PC-3 (cell line): ENCODE results near the gene TBC1D30. TPM values are rescaled to one million over a fixed set of nuclear protein-coding genes. Genes with fewer than 3 reads are reported as not detected.
A peak's percentile ranks its signal among the peaks of the same experiment; 100 is the strongest.

Source experiments
- ATAC-seq: fragments of 200-7000 bp; cut with Tn5 transposase; 2 replicates; pipeline ENCODE4 v1.9.1; 2020; ENCODE audit warnings: mild to moderate bottlenecking, moderate library complexity
- BruUV-seq: library from RNA; stranded (reverse); fragments of 400-500 nt; replicated peaks from 2 replicates; lab custom pipeline; 2021; lab: Mats Ljungman, UMichigan
- CTCF ChIA-PET: fragments of 300-600 bp; sonication (Branson Sonifier 250); formaldehyde crosslinking; loops from one replicate; lab custom pipeline; 2022; ENCODE audit warnings: antibody characterized with exemption; lab: Charles Lee
- POLR2A ChIA-PET: fragments of 300-600 bp; sonication (Branson Sonifier 250); formaldehyde crosslinking; loops from one replicate; lab custom pipeline; 2022; ENCODE audit warnings: antibody characterized with exemption; ENCODE audit not compliant: unreplicated experiment; lab: Charles Lee
- DNase-seq: peaks from one replicate; pipeline ENCODE4 v3.0.0-alpha.2; 2015
- H2AFZ ChIP-seq: fragments of 300-600 bp; sonication (generic); 2 replicates; pipeline ENCODE4 v1.6.0; 2016; ENCODE audit warnings: antibody characterized with exemption, low read length
- H3F3A ChIP-seq: fragments of 300-600 bp; sonication (generic); one replicate; pipeline ENCODE4 v1.6.0; 2017; ENCODE audit warnings: antibody characterized with exemption, low read length, control low read depth, mild to moderate bottlenecking; ENCODE audit not compliant: unreplicated experiment
- H3K27ac ChIP-seq: fragments of 300-600 bp; sonication (generic); 2 replicates; pipeline ENCODE4 v1.5.1; 2016; ENCODE audit warnings: mild to moderate bottlenecking, low read length
- H3K27me3 ChIP-seq: fragments of 300-600 bp; sonication (generic); 2 replicates; pipeline ENCODE4 v1.6.1; 2016; ENCODE audit warnings: low read length, mixed read lengths
- H3K36me3 ChIP-seq: fragments of 300-600 bp; sonication (generic); 2 replicates; pipeline ENCODE4 v1.6.1; 2016; ENCODE audit warnings: low read depth, mixed run types, low read length, mixed read lengths
- H3K4me1 ChIP-seq: fragments of 300-600 bp; sonication (generic); 2 replicates; pipeline ENCODE4 v1.5.1; 2016; ENCODE audit warnings: low read length; ENCODE audit not compliant: insufficient read depth
- H3K4me2 ChIP-seq: fragments of 300-600 bp; sonication (generic); 2 replicates; pipeline ENCODE4 v1.6.0; 2016; ENCODE audit warnings: low read length
- H3K4me3 ChIP-seq: fragments of 300-600 bp; sonication (generic); 2 replicates; pipeline ENCODE4 v1.5.1; 2016; ENCODE audit warnings: mild to moderate bottlenecking, low read length, mixed read lengths
- H3K79me2 ChIP-seq: fragments of 300-600 bp; sonication (generic); 2 replicates; pipeline ENCODE4 v1.6.1; 2017; ENCODE audit warnings: low read length, mixed read lengths
- H3K9ac ChIP-seq: fragments of 300-600 bp; sonication (generic); 2 replicates; pipeline ENCODE4 v1.6.0; 2016; ENCODE audit warnings: mild to moderate bottlenecking, low read length
- H3K9me2 ChIP-seq: fragments of 300-600 bp; sonication (generic); replicated peaks from 2 replicates; pipeline ENCODE4 v1.6.1; 2016; ENCODE audit warnings: mixed run types, low read length, mixed read lengths
- H3K9me3 ChIP-seq: fragments of 300-600 bp; sonication (generic); 2 replicates; pipeline ENCODE4 v1.6.1; 2016; ENCODE audit warnings: low read length, mixed read lengths
- H4K20me1 ChIP-seq: fragments of 300-600 bp; sonication (generic); 2 replicates; pipeline ENCODE4 v1.6.1; 2016; ENCODE audit warnings: low read length, mixed read lengths
- CTCF ChIP-seq: fragments of 300-600 bp; sonication (generic); conservative IDR thresholded peaks from 2 replicates; pipeline ENCODE4 v1.5.1; 2017; ENCODE audit warnings: antibody characterized with exemption, low read depth, mild to moderate bottlenecking, low read length
- EZH2 ChIP-seq: fragments of 300-600 bp; sonication (generic); IDR thresholded peaks from one replicate; pipeline ENCODE4 v1.6.1; 2017; ENCODE audit warnings: antibody characterized with exemption, mild to moderate bottlenecking, low read length; ENCODE audit not compliant: unreplicated experiment
- EZH2phosphoT487 ChIP-seq: fragments of 300-600 bp; sonication (generic); IDR thresholded peaks from 2 replicates; pipeline ENCODE4 v1.6.1; 2018; ENCODE audit warnings: mild to moderate bottlenecking, antibody characterized with exemption, low read length, borderline replicate concordance
- intact Hi-C: fragments of 100-400 bp; cut with micrococcal nuclease; formaldehyde crosslinking; loops from 2 replicates; pipeline ENCODE4 v1.9.0; 2023
- total RNA-seq: library from RNA; depleted of rRNA; stranded (reverse); fragments of >200 nt; gene quantifications from 2 replicates; pipeline ENCODE4 v1.2.3, GENCODE V29; 2014

TBC1D30 gene
- total RNA-seq, 1 experiment from 2014 or later = 16.8 TPM

- DNase-seq (peak; percentile 93), ATAC-seq (peak; percentile 81)
- Histone ChIP-seq H3K27ac (peak overlapping the region; percentile 74), H3K9me3 (no peaks in the 10 kb centered on the region), H2AFZ (peak overlapping the region; percentile 53), H3K4me1 (peaks cover 45% of the 10 kb centered on the region), H3K36me3 (no peaks in the 10 kb centered on the region), H3K4me2 (peak overlapping the region; percentile 67), H3F3A (peaks cover 9% of the 10 kb centered on the region), H4K20me1 (no peaks in the 10 kb centered on the region), H3K9ac (no peak overlapping the region), H3K27me3 (no peaks in the 10 kb centered on the region), H3K79me2 (no peaks in the 10 kb centered on the region), H3K4me3 (peak overlapping the region; percentile 20; the same call in 1 of the 2 replicates), H3K9me2 (no peaks in the 10 kb centered on the region)
- ChIA-PET POLR2A (interaction anchor here (0.6 to 0.7 kb wide), 2 partner anchors 224 to 301 kb away, joined by 4 read pairs; no protein-coding TSS in a partner anchor), CTCF (interaction anchor here (0.8 to 2.9 kb wide), 5 partner anchors 92 to 339 kb away, joined by 4 to 9 read pairs (median 5); no protein-coding TSS in a partner anchor)
- no peak for TF ChIP-seq EZH2
- no peak for TF ChIP-seq CTCF
- TF ChIP-seq EZH2phosphoT487 = no peak
- intact Hi-C loops = loop anchor here (1.0 to 5.0 kb wide), 4 partner anchors 75 to 388 kb away; no protein-coding TSS in a partner anchor
- BruUV-seq = no TSS peak
Observed at GRCh38 chr12:64893961-64894360, 69.5 kb downstream of the TBC1D30 start.

GRCh38 chr12:64894827-64895475 lies 70.5 kb downstream of the TBC1D30 start:
- TF ChIP-seq EZH2phosphoT487 (no peak), EZH2 (no peak), CTCF (no peak)
- POLR2A ChIA-PET = interaction anchor here (0.7 kb wide), 1 partner anchor 408 kb away, joined by 5 read pairs; no protein-coding TSS in a partner anchor

More at GRCh38 chr12:64894827-64895475, 70.5 kb downstream of the TBC1D30 start:
- DNase-seq (peak; percentile 80), ATAC-seq (peak; percentile 50)
- Histone ChIP-seq H3K9ac (no peak overlapping the region), H3K27ac (peak overlapping the region; percentile 74), H4K20me1 (no peaks in the 10 kb centered on the region), H3K4me3 (peak overlapping the region; percentile 27; the same call in 1 of the 2 replicates), H3K27me3 (no peaks in the 10 kb centered on the region), H3K9me2 (no peaks in the 10 kb centered on the region), H3K4me1 (peaks cover 37% of the 10 kb centered on the region), H3K4me2 (peak overlapping the region; percentile 67), H3K36me3 (no peaks in the 10 kb centered on the region), H3F3A (peaks cover 9% of the 10 kb centered on the region), H2AFZ (0 out of 2 replicates have a peak overlapping the region, but pooled peaks have one; percentile 12), H3K79me2 (no peaks in the 10 kb centered on the region), H3K9me3 (no peaks in the 10 kb centered on the region)
- no TSS peak for BruUV-seq
- CTCF ChIA-PET = interaction anchor here (0.9 to 2.9 kb wide), 3 partner anchors 93 to 338 kb away, joined by 5 to 9 read pairs (median 9); no protein-coding TSS in a partner anchor
- intact Hi-C loops = loop anchor here (1.0 to 5.0 kb wide), 4 partner anchors 74 to 387 kb away; no protein-coding TSS in a partner anchor
